OCI-M1 (cell line): ENCODE results near the gene NHLRC1.

Experiments
- DNase-seq: peaks from one replicate; lab custom pipeline; 2025; lab: John Stamatoyannopoulos, UW

The NHLRC1 gene

DNA sequence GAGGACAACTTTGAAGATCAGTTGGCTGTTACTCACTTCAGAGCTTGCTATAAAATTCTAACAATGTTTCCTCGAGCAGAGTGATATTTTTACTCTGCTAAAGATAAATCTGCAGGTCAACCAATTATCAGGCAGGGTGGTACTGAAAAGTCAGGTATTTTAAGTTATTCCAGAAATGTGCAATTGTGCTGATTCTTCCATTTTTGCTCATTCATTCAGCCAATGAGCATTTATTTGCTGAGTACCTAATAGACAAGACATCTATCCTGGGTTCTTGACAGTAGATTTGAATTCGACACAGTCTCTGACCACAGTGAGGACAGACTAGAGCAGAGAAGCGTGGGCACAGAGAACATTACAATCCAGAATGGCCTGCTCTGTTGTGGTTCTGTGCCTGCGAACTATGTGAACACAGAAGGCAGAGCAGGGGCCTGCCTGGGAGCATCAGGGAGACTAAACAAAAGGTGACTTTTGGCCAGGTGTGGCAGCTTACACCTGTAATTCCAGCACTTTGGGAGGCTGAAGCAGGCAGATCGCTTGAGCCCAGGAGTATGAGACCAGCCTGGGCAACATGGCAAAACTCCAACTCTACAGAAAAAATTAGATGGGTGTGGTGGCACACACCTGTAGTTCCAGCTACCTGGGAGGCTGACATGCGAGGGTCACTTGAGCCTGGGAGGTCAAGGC is 17.6 kb upstream of the NHLRC1 start:
- DNase-seq: no peak

DNA sequence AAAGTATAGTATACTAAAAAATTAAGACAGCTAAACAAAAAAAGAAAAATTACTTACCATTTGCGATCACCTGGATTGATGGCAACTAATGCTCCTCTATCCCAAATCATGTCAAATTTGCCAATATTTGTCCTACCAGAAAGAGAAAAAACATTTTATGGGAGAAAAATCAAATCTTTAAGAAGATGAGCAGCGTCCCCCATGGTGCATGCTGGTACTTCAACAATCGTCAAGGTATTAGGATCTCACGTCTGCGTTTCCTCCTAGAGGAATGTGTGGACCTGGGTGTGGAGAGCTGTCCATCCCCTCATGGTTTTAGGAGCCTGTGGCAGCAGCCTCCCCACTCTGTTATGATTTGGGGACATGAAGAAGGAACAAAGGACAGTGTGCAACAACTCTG is 16.4 kb upstream of the NHLRC1 start:
- no peak for DNase-seq

DNA sequence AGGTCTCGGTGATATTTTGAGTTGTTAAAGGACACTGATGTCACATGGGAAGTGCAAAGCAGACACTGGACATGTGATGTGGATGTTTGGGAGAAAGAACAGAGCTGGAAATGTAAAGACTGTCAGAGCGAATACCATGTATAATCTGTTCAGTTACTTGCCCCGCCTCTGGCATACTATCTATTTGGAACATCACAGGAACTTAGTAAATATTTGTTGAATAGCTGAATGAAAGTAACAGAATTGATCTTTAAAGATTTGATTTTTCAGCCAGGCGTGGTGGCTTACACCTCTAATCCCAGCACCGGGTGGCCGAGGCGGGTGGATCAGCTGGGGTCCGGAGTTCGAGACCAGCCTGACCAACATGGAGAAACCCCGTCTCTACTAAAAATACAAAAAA is 13.8 kb upstream of the NHLRC1 start:
- no peak for DNase-seq

DNA sequence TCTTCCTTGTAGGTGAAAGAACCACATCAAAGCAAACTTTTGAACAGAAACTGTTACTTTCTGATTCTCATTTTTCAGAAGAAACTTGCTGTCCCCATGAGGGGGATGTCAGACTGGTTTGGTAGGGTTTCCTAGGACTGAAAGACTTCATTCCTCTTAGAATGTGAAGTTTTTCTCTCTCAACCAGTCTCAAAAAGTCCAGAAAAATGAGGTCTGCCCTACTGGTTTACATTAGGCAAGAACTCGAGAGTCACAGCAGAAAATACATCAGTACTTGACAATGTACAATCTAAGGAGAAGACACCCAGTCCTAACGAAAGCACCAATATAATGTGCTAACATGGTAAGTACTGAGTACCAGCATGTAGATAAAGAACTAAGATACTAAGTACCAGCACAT is 12.7 kb upstream of the NHLRC1 start:
- DNase-seq: no peak

DNA sequence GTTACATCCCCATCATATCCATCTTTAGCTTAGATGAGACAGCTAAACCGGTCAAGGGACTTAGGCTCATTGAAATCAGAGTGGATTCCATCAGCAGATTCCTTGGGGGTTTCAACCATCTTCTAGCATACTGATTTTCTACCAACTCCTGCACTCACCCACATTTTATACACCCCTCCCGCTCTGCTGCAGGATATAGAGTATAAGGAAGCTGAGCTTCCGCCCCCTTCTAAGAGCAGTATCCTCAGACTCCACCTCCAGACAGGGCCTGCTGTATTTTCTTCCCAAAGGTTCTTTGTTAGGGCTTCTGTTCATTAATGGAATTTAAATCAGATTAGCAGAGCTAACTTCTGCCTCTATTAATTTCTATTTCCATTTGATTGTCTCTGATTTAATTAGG is 9.9 kb upstream of the NHLRC1 start:
- no peak for DNase-seq

DNA sequence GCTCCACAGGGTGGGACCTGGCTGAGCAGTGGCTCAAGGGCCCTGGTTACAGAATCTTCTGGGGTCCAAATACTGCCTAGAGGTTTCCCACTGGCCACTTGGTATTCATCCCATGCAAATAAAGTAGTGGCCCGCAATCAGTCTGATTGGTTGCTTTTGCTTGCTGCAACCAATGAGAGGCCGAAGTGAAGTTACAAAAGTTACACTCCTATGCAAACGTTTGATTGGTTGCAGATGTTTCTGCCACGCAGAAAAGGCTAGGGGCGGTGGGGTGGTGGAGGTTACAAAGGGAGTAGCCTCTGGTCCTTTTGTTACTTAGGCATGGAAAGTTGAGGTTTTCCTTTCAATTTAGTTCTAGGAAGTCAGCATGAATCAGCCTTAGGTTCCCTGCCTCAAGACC is 3.6 kb upstream of the NHLRC1 start:
- peak; percentile 30 for DNase-seq

DNA sequence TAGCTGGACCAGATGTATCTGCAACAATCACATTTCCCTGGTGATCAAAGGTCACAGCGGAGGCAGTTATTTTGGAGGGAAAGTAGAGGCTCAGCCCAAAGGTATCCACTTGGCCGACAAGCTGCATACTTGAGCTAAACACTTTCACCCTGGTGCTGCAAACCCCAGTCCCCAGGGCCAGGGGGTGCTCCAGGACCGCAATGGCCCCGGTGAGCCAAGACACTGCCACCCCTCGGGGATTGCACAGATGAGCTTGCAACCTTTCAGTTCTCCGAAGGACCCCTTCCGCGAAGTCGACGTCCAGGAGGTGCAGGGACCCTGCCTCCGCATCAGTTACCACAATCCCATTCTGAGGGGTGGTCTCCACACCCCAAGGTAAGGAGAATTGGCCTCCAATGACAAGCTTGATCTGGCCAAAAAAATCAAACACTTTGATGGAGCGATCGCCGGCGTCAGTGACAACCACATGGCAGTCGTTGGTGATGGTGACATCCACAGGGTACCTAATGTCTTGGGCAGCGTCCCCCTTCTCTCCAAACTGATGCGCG is 823 bp downstream of the NHLRC1 start:
- no peak for DNase-seq

DNA sequence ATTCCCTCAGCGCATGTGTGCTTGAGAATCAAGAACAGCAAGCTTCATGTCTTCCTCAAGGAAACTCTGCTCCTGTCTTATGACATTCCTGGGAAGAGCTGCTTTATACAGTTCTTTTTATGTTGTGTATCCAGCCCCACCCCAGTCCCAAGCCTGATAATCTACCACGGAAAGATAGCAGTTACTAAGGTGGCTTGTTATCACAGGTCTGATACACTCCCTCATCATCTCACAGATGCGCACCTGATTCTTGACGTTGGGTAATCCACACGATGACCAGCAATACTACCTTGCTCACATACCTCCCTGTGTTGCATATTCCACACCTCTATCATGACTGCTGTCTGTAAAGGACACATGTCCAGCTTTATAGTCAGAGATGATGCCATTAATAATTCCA is 3.2 kb downstream of the NHLRC1 start:
- DNase-seq: no peak

DNA sequence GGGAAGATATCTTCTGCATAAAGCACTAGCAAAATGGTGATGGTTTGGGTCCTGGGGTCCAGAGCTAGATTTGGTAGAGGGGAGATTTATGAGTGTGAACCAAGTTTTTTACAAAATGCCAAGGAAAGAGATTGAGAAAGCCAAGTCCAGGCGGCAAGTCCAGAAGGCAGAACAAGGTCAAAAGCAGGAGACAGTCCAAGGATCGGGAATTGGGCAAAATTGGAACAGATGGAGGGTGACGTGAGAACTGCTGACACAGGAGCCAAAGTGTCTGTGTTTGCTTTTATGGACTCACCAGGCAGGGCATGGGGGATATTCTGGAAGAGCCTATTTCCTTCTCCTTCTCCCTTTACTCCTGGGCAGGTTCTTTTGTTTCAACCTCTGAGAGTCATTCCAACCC is 4.1 kb downstream of the NHLRC1 start:
- no peak for DNase-seq

DNA sequence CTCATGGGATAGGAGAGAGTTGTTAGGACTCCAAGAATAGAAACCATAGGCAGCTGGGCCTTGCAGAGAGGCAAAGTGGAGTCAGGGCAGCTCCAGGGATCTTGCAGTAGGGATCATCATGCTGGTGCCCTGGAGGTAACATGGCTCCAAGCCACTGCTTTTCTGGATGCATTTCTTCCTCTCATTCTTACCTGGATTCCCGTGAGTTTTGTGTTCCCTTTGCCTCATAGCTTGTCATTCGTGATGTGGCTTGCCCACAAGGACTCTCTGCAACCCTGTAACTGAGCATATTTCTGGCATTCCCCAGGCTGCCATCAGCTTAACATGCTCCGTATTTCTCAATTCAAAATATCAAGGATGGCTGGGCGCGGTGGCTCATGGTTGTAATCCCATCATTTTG is 5.3 kb downstream of the NHLRC1 start:
- no peak for DNase-seq

DNA sequence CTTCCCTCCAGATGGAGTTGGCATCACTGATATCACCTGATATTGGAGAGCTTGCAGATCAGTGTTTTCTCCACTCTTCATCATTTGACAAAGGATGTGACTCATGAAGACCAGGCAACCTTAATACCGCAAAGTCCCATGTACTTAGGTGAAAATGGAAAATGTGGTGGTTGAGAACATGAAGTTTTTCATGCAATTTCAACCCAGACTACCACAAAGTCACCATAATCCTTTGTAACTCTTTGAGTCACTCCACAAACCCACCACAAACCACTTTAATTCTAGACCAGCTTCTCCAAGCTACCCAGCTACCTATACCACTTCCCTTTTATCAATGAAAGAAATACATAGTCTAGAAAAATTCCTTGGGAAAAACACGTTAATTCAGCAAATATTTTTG is 7.1 kb downstream of the NHLRC1 start:
- peak; percentile 52 for DNase-seq

DNA sequence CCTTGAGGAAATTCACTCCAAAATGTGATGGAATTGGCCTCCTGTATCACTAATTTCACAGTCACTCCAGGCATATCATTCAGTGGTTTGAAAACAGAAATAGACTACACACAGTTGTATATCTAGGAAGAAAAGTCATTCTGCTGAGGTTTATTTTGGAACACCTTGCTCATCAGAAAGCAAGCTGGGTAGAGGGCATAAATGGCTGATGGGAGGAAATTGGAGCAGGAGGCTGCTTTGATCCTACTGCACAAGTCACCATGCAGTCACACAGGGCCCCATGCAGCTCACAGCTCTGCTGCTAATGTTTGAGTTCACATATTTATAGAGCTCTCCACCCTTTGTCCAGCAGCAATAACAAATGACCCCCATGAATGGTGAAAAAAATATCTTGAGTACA is 12.3 kb downstream of the NHLRC1 start:
- no peak for DNase-seq

DNA sequence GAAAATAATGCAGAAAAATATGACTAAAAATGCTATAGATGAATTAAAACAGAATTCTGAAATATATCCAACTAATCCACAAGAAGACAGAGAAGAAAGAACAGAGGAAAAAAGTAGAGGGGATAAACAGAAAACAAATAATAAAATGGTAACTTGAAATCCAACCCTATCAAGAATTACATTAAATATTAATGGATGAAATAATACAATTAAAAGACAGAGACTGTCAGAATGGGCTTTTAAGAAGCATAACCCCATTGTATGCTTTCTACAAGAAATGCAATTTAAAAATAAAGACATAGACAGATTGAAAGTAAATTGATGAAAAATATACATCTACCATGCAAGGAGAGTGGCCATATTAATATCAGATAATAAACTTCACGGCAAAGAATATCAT is 15.4 kb downstream of the NHLRC1 start:
- DNase-seq: no peak

DNA sequence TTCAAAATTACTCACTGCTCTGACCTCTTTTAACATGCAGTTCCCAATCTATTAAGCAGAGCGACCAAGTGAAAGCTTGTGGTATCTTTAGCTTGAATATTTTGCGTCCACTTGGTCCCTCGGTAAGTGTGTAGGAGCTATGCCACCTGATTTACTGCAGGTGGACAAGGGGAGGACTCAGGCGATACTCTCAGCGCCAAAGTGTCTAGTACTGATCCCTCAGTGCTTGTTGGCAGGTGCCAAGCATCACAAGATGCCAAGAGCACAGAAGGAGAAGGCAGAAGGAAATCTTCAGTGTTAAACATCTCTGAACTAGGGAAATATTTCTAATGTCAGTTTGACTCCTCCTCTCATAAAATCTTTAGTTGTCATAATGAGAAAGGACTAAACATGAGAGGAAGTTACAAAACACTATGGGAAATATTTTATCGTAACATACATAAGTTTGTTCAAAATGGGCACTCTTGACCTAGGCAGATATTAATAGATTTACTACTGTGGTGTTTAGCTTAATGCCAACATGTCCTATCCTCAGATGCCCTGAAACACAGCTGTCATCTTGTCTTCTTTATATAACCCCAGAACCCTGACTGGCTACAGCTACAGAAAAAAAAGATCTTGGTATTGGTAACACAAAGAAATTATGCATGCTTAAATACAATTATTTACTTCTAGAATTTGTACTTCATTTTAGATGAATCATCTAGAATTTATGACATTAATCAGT is 19.5 kb downstream of the NHLRC1 start:
- no peak for DNase-seq

DNA sequence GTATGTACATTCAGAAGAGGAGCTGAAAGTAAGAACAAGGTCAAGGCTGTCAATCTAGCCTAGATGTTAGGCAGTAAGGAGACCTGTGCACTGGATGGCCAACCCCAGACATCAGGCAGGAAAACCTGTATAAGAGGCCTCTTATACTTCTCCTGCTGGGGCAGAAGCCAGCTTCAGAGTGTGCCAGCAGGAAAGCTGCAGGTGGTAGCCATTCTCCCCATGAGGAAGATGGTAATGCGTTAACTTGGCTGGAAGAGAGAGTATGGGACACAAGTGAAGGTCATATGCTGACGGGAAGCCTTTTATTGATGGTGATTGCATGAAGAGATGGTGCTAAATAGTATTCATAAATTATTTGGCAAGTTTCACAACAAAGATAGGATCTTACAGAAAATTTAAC is 20.6 kb downstream of the NHLRC1 start:
- no peak for DNase-seq

DNA sequence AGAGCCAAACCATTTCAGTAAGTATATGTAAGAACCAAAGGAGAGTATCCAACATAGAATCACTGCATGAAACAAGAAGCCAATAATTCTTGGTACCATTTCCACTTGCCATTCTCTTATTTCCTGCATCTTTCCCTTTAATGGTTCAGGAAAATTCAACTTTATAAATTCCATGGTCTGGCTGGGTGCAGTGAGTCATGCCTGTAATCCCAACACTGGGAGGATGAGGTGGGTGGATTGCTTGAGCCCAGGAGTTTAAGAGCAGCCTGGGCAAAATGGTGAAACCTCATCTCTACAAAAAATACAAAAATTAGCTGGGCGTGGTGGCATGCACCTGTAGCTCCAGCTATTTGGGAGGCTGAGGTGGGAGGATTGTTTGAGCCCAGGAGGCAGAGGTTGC is 21.2 kb downstream of the NHLRC1 start:
- no peak for DNase-seq

DNA sequence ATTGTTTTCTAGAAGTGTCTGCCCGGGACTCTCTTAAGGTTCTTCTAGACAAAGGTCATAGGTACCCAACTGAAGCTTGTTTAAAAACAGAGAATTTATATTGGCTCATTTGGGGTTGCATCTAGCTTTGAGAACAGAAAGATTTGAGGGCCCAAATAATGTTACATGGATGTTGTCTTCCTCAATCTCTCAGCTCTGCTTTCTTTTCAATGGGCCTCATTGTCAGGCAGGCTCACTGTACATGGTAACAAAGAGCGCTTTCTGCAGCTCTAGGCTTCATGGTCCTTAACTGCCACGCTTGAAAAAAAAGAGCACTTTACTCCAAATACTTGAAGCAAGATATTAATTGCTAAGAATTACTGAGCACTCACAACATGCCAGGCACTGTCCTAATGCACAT is 22.2 kb downstream of the NHLRC1 start:
- no peak for DNase-seq

DNA sequence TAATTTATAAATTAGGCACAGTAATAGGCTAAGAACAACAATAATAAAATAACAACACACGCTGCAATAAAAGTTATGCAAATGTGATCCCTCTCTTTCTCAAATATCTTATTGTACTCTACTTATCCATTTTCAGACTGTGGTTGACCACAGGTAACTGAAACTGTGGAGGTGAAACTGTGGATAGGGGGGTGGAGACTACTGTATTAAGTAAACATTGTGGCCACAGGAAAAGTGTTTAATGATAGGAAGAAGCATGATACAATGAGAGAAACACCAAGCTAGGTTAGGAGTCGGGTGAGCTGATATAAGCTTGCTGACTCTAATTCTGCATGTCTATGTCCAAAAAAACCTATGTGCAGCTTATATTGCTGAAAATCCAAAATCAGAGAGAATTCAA is 23.0 kb downstream of the NHLRC1 start:
- no peak for DNase-seq

DNA sequence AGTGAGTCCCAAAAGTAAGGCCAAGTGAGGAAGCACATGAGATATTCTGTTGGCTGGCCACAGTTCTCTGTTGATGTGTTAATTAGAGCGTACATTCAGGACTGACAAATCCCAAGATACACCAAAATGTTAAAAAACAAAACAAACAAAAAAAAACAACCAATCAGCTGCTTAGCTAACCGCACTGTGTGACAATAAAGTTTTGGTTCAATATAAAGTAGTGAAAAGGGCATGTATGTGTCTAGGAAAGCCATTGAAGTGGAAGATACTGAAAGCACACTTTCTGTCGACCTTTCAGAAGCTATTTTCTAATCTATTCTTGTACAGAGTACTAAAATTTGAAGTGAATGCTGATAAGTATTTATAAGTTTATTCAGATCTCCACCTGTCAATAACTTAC is 26.1 kb downstream of the NHLRC1 start:
- no peak for DNase-seq

DNA sequence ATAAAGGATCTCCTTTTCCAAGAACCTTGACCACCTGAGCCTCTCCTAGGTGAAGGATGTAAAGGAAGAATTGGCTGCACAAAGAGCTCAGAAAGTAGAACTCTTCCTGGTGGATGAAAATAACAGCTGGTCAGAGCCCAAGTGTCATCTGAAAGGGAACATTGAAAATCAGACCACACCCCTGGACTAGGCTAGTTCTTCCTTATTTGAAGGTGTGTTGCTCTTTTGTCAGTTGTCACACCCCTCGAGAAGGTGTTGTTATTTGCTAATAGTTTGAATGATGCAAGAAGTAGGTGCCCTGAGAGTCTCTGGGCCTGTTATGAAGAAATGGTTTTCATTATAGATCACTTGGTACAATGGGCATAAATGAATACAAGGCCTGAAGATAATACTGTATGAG is 31.1 kb downstream of the NHLRC1 start:
- DNase-seq: no peak

DNA sequence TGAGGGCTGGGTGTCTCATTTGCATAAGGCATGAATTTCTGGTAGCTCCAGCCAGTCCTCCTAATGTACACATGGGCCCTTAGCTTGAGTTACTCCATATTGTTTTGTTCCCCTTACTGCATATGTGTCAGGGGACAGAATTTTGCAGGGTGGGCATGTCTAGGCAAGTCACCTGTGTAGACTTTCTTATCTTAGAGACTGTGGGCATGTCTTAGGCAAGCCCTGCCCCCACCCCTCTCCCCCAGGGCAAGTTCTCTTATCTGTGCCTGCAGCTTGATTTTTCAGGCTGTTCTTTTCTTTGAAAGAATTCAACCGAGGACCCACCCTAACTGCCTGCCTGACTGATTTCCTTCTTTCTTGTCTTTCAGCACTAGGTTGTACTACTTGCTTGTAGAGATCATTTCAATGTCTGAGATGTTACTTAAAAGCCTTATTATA is 32.1 kb downstream of the NHLRC1 start:
- peak; percentile 86 for DNase-seq

DNA sequence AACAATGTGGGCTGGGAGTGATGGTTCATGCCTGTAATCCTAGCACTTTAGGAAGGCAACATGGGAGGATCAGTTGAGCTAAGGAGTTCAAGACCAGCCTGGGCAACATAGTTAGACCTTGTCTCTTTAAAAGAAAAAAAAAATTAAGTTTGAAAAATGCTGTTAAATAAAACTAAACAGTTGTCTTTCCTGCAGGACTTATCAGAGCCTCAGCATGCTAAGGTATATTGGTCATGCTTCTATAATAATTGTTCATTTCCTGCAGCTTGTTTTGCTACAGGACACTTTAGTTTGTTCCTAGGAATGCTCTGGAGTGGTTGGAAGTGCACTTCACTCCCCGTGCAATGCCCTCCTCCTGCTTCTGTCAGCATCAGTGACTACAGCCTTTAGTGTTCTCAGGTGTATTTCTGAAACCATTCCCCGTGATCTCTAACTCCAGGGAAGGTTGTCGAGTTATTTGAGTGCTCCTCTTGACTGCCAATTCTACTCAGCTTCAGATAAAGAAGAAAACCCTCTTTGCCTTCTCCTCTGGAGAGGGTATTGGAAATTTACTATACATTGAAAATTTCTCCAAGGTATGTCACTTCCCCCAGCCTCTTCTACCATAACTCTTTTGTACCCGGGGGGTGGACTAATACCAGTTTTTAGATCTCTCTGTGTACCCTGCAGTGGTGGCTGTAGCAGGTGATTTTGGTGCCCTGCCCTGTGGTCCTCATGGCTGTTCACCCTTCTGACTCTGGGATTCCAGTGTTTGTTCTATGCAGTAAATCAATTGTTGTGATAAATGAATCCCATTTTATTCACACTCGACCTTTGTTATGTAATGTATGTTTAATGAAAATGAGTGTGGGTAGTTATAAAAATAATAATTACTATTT is 33.8 kb downstream of the NHLRC1 start:
- DNase-seq: no peak
